H4 (cell line): ENCODE measurements around the gene EXOC4. TPM values are rescaled to one million over a fixed set of nuclear protein-coding genes. Genes with fewer than 3 reads are reported as not detected.
"Not testable (repeated sequence)": the region's sequence is repeated elsewhere in the genome, so short reads cannot be mapped to it uniquely, and the experiment has no call there.

Source experiments
- DNase-seq: peaks from one replicate; pipeline ENCODE4 v3.0.0-alpha.2; 2015; ENCODE audit warnings: low spot score
- total RNA-seq: library from RNA; depleted of rRNA; stranded (reverse); fragments of >200 nt; shearing (Covaris generic); gene quantifications from 2 replicates; pipeline ENCODE4 v1.2.3, GENCODE V29; 2014

The EXOC4 gene
- total RNA-seq, 1 experiment from 2014 or later, result 54.3 TPM

DNA sequence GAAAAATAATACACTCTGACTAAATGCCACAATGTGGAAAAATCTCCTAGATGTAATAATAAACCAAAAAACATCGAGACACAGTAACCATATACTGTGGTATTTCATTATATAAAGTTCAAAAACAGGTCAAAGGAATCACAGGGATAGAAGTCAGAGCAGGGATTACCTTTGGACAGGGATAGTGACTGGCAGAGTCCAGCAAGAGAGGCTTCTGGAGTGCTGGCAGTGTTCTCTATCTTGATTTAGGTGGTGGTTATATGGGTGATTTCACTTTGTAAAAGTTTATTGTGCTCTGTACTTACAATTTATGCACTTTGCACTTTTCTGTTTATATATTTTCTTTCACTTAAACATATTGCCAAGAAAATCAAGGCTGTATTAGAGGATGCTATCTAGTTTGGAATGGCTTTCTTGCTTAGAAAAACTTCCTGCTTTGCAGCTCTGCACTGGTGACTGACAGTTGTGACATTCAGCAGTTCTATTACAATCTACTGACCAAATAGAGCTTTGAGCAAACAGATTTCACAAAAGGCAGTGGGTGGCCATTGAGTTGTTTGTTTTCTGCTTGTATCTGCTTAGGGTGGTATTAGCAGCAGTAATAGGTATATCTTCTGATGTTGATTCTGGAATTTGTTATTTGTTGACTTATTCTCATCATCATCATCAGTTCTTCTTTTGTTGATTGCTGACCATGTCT lies 610.6 kb downstream of the EXOC4 start:
- DNase-seq, result no peak

DNA sequence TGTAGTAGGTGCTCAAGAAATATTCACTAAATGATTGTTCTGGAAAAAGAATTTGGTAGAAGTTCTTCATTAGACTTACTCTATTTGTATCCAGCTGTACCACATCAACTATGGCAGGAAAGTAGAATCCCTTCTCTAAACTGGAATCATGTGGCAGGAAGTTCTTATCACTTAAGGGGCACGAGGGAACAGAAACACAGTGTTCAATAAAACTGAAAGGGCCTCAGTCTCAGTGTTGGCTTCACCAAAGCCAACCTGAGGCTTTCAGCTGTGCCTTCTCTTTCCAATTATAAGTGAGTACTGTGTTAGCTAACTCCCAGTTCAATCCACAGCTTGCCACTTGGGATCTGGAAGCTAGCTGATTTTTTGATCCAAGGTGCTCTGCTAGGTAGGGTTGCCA lies 616.7 kb downstream of the EXOC4 start:
- DNase-seq, result no peak

DNA sequence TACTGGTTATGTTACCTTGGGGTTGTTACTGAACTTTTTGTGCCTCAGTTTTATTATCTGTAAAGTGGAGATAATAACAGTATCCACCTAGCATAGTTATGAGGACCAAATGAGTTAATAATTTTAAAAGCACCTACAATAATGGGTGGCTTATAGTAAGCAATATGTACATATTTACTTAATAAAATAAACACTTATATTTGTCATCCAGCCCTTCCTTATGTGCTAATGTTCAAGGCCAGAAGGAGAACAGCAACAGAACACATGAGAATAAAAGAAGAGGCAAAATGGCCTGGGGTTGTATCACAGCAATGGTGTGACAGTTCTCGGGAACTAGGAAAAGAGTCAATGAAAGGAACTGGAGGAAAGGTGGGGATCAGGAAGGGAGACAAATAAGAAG lies 618.9 kb downstream of the EXOC4 start:
- no peak for DNase-seq

DNA sequence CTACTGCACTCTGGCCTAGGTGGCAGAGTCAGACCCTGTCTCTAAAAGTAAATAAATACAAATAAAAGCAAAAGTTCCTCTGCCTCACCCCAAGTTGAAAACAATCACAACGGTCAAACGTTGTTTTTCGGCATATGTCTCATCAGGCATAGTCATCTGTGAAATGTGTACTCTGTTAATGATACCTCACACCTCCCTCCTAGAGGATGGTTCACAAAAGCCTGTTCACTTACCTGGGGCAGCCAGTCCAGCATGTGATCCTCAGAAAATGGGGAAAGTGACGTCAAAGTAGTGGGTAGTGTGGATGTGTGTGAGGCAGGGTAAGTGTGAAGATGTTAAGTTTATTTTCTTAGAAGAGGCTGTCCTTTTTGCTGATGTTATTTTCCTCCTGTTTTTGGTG lies 620.3 kb downstream of the EXOC4 start:
- no peak for DNase-seq

DNA sequence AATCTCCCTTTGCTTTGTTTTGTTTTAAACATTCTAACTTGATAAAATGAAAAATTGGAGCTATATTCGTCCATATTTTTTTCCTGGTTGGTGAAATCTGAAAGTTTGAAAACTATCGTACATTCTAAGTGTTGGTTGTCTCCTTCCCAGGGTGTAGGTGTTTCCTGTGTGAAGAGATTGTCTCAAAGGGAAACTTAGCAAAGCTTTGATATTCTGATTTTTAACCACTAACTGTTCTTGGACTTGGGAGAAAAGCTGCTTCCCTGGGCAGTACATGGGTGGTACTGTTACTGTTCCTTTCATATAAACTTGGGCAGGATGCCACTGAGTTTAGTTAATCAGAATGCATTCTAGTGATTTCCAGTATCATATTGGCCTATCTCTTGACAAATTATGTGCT lies 620.8 kb downstream of the EXOC4 start:
- DNase-seq, result no peak

DNA sequence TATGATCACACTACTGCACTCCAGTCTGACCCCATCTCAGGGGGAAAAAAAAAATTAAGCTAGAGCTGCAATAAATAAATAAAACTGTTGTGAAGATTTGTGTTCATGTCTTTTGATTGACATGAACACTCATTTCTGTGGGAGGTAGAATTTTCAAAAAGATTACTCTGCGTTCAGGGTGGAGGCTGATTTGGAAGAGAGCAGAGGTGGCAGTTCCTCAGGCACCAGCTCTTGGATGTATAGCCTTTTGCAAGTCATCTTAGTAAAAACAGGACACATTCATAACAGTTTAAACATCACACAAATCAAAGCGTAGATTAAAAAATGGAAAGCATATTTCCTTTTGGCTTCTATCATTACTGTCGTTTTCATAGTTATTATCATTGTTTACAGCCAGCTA lies 630.7 kb downstream of the EXOC4 start:
- DNase-seq, result no peak

DNA sequence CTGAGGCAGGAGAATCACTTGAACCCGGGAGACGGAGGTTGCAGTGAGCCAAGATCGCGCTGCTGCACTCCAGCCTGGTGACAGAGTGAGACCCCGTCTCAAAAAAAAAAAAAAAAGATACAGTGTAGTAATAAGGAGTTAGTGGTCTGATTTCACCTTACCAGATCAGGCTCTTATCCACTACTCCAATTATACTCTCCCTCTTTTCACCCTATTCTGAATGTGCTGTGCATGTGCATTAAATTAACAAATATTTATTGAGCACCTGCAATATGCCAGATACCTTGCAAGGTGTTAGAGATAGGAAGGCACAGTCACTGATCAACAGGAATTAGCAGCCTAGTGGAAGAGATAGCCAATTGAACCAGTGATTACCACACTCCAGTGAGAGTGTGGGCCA lies 632.3 kb downstream of the EXOC4 start:
- DNase-seq, result no peak

DNA sequence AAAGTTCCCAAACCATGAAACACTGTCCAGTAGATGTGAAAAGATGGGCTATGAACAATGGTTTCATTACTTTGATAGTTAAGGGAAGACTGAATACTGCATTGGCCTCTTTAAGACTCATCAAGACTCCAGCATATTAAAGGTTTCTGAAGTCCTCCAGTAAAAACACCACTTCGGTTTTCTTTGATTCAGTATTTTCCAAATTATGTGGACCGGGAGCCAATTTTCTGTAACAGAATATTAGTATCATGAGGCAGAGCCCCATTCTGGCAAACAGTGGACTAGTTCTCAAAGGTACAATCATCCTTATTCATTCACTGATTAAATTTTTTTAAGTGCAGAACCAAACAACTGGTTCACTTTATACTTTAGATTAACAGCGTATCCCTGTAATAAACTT lies 633.2 kb downstream of the EXOC4 start:
- no peak for DNase-seq

DNA sequence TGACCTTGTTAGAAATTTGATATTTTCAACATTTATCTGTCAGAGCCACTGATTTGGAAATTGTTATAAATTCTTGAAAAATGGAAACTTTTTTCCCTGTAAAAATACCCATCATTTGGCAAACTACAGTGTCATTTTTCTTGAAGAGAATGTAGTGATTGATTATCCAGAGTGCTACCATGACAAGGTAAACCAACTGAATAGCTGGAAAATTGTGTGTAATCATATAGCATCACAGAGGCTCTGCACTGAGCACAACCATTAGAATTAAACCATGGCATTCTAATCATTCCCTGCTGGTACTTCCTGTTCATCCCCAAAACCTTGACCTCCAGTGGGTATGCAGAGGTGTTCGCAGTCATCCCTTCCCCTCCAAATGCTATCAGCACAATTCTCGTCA lies 633.9 kb downstream of the EXOC4 start:
- no peak for DNase-seq

DNA sequence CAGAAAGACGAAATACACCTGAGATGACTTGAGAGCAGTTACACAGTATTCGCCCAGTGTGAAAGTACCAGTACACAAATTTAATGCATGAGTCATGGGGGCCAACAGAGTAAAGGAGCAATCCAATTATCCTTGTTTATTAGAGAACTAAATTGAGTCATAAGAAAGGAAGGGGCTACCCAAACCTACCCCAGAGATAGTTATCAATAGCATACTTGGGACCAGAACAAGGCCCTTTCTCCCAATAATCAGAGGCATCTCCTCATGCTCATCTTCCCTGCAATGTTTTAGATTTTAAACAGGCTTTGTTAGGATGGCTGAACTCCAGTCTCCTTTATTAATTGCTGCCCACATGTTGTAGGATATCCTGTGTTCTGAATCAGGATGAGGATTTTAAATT lies 634.6 kb downstream of the EXOC4 start:
- DNase-seq, result no peak

DNA sequence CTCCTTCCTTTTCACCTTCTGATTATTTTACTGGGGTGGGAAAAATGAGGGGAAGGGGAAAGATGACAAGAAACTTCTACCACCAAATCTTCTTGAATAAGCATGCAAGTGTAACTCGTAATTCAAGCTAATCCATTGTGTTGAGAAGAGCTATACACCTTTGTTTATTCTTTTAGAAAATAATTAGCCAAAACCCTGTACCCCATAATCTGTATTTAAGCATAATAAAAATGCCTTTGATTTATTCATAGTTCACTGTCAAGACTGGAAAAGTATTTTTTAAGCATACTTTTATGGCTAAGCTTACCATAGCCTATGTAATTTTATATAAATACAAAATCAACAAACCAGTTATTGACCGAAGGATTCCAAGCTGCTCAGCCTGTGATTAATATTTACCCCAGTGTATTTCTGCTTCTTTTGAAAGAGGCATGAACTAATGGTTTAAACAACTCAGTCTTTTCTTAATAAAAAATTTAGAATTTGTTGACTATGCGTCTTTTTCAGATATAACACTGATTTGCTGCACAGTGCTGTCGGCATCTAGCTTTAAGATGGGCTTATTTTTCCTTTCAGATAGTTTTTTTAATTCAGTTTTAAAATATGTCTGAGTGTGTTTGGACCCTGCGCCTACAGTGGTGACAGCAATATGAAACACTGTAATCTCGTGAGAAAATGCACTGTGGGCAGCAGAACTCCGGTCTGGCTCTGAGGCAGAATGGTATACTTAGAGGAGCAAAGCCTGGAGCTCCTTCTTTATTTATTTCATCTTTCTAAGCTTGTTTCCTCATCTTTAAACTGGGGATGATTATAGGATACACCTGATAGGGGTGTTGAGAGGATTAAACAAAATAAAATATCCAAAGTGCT lies 635.4 kb downstream of the EXOC4 start:
- DNase-seq, result no peak

DNA sequence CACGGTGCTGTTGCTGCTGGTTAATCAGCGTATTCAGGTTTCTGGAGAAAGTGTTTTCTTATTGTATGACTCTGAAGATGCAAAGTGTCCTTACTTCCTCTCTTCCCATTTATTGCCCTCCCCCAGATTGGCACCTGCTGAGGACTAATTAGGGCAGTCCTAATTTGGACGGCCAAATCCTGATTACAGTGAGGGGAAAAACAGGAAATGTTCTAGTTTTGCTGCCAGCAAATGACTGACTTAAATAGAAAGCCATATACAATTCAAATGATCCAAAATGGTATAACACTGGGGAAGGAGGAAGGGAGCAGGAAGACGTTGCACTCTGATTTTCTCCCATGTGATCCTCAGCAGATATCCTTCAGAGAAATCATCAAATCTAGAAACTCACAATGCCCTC lies 651.9 kb downstream of the EXOC4 start:
- no peak for DNase-seq

DNA sequence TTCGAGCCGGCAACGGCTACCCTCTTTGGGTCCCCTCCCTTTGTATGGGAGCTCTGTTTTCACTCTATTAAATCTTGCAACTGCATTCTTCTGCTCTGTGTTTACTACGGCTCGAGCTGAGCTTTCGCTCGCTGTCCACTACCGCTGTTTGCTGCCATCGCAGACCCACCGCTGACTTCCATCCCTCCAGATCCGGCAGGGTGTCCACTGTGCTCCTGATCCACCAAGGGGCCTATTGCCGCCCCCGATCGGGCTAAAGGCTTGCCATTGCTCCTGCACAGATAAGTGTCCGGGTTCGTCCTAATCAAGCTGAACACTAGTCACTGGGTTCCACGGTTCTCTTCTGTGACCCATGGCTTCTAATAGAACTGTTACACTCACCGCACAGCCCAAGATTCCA lies 653.7 kb downstream of the EXOC4 start:
- DNase-seq, result not testable (repeated sequence)

DNA sequence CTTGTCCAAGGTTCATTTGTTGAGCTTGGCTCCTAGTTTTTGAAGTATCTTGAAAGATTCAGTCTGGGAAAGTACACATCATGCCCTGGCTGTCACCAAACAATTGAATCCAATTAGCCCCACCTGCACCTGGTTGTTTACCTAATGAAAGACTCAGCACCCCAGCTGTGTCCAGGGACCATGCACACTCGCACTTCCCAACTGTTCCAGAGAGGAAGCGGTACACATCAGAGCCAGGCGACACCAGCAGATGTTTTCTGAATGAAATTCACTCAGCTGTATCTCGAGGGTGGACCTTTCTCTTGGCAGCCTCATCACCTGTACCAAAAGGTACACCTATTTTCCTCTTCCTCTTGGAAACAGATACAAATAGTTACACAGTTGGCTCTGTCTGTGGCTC lies 657.9 kb downstream of the EXOC4 start:
- DNase-seq, result no peak

DNA sequence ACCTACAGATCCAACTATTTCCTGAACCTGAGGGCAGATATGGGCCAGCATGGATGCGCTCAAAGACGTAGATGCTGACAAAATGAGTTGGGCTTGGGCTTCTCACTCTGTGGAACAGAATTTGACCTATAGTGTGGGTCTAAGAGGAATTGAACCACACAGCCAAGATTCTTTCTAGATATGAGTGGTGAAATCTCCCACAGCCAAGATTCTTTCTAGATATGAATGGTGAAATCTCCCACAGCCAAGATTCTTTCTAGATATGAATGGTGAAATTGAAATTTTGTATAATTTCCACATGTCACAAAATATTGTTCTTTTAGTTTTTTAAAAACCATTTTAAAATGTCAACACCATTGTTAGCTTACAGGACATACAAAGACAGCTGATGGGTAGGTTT lies 658.8 kb downstream of the EXOC4 start:
- no peak for DNase-seq

DNA sequence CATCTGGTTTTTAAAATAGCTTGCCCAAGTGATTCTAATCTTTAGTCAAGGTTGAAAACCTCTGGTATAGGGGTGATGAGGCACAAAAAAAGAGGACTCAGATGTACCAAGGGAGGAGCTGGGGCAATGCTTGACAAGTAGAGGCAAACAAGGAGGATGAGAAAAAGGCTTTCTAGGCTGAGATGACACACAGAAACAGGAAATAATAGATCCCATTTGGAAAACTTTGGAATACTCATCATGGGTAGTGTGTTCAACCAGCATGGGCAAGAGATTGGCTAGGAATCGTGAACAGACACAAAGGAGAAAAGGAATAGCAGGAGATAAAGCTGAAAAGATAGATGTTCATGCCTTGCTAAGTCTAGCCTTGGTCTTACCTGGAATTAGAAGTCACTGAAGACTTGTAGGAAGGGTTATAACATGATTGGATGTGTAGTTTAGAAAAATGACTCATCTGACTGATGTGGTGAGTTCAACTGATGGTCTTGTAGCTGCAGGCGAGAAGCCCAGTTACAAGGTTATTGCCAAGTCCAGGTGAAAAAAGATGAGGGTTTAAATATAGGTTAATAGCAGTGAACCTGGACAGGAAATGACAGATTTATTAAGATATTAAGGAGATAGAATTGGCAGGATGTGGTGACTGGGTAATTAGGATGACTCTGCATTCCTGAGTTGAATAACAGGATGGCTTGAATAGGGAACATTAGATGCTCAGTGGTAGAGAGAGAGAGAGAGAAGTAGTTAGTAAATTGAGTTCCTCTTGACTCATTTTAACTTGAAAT lies 660.2 kb downstream of the EXOC4 start:
- no peak for DNase-seq

DNA sequence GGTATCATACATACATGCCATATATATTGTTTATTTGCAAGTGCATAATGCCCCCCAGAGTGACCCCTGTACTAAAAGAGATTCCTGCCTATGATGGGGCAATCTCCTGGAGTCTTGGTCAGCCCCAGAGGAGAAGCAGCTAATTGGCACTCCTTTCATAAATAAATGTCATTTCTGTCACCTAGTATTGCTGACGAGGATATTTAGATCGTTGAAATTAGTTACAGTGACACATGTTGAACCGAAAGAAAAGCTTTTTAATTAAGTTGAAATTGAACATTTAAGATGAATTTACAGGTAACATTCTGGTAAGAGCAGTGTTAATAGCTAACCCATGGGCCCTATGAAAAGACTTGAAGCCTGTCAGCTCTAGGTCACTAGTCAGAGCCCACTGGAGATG lies 663.7 kb downstream of the EXOC4 start:
- no peak for DNase-seq

DNA sequence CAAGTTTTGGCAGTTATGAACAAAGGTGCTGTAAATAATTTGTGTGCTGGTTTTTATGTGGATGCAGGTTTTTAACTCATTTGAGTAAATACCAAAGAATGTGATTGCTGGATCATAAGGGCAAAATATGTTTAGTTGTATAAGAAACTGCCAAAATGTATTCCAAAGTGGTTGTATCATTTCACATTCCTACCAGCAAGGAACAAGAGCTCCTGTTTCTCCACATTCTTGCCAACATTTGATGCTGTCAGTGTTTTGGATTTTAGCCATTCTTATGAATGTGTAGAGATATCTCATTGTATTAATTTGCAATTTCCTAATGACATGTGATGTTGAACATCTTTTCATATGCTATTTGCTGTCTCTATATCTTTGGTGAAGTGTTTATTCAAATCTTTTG lies 666.9 kb downstream of the EXOC4 start:
- DNase-seq, result no peak

DNA sequence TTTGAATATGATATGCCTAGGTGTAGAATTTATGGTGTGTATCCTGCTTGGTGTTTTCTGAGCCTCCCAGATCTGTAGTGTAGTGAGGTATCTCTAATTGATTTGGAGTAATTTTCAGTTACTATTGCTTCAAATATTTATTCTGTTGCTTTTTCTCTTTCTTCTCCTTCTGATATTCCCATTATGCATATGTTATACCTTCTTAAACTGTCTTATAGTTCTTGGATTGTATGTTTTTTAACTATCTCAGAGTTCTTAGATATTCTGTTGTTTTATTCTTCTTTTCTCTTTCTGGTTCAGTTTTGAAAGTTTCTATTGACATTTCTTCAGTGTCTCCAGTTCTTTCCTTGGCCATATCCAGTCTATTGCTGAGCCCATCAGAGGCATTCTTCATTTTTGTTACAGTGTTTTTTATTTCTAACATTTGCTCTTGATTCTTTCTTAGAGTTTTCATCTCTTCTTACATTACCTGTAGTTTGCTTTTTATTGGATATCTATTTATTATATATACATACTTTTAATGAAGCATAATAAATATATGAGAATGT lies 668.8 kb downstream of the EXOC4 start:
- no peak for DNase-seq

DNA sequence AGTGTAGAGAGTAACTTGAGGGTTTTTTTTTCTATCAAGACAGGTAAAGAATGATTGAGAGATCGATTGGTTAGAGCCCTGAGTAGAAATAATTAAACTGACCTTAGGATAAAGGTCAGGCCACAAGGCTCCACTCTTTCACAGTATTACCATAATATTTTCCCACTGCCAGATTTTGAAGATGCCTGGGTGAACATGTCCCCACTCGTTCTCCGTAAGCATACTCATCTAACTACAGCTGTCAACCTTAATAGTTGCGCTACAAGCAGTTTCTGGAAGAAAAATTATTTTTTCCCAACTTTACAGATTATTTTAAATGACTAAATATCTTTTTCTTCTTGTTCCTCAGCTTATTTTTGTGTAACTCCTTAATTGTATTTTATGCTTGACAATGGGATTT lies 671.1 kb downstream of the EXOC4 start:
- no peak for DNase-seq

DNA sequence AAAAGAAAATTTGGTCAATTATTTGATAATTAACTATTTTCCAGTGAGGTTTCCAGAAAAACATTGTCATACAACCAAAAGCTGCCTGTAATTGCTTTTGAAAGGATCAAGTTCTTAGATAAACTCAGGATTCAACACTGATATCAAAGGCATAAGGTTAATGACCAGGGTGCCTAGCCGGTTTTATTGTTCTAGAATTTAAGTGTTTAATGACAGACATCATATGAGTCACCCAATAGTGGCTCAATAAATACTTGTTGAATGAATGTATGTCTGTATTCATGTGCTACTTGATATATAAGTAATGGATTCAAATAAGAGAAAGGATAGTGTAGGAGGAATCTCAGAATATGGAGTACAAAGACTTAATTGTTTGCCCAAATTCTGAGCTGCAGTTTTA lies 678.2 kb downstream of the EXOC4 start:
- no peak for DNase-seq

DNA sequence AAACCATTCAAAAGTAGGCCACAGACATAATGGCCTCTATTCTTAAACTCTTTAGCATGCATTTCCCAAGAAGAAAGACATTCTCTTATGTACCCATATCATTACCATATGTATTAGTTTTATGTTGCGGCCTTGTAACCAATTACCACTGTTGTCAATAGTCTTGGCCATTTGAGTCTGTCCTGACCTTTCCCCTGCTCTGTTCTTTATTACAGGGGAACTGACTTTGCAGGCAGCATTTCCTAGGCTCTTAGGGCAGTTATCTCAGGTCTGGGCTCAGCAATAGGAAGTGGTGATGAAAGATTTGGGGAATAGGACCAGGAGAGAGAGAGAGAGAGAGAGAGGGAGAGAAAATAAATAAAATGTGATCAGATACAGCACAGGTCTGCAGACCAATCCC lies 679.7 kb downstream of the EXOC4 start:
- no peak for DNase-seq
